Endodermal cell (in vitro differentiated cells): ENCODE data around the gene EPHA6. TPM values are rescaled to one million over a fixed set of nuclear protein-coding genes. Genes with fewer than 3 reads are reported as not detected.

ENCODE experiments used
- DNase-seq: peaks from one replicate; pipeline ENCODE4 v3.0.0-alpha.2; 2017
- H3K27ac ChIP-seq: 2 replicates; pipeline ENCODE4 v1.5.1; 2013; ENCODE audit warnings: mild to moderate bottlenecking, low read depth, low read length, moderate library complexity
- H3K27me3 ChIP-seq: 2 replicates; pipeline ENCODE4 v1.6.1; 2013; ENCODE audit warnings: mild to moderate bottlenecking, low read length, moderate library complexity; ENCODE audit not compliant: insufficient read depth, control insufficient read depth, poor library complexity, severe bottlenecking
- H3K36me3 ChIP-seq: 2 replicates; pipeline ENCODE4 v1.7.0; 2013; ENCODE audit warnings: mild to moderate bottlenecking, low read length, moderate library complexity; ENCODE audit not compliant: control insufficient read depth, insufficient read depth
- H3K4me1 ChIP-seq: one replicate; pipeline ENCODE4 v1.7.0; 2013; ENCODE audit warnings: low read length; ENCODE audit not compliant: control insufficient read depth, insufficient read depth
- H3K4me3 ChIP-seq: 2 replicates; pipeline ENCODE4 v1.5.1; 2013; ENCODE audit warnings: mild to moderate bottlenecking, low read length, moderate library complexity
- H3K9ac ChIP-seq: 2 replicates; pipeline ENCODE4 v1.6.1; 2013; ENCODE audit warnings: mild to moderate bottlenecking, low read length, moderate library complexity; ENCODE audit not compliant: poor library complexity, severe bottlenecking; ENCODE audit errors: extremely low read depth
- H3K9me3 ChIP-seq: 2 replicates; pipeline ENCODE4 v1.6.1; 2013; ENCODE audit warnings: mild to moderate bottlenecking, low read length, moderate library complexity; ENCODE audit not compliant: control insufficient read depth
- H3K27ac Mint-ChIP-seq: 2 replicates; pipeline ENCODE4 v1.8.0; 2020; ENCODE audit warnings: mixed read lengths
- H3K27me3 Mint-ChIP-seq: 2 replicates; pipeline ENCODE4 v1.8.0; 2021; ENCODE audit warnings: mild to moderate bottlenecking, mixed read lengths; ENCODE audit not compliant: insufficient read depth
- H3K36me3 Mint-ChIP-seq: 2 replicates; pipeline ENCODE4 v1.8.0; 2020; ENCODE audit warnings: low read depth, mixed read lengths
- H3K4me1 Mint-ChIP-seq: 2 replicates; pipeline ENCODE4 v1.8.0; 2020; ENCODE audit warnings: mixed read lengths
- H3K4me3 Mint-ChIP-seq: 2 replicates; pipeline ENCODE4 v1.8.0; 2020; ENCODE audit warnings: mild to moderate bottlenecking, moderate library complexity, mixed read lengths
- H3K9me3 Mint-ChIP-seq: 2 replicates; pipeline ENCODE4 v1.8.0; 2020; ENCODE audit warnings: mild to moderate bottlenecking, mixed read lengths
- WGBS, 2 experiments: methylation state at CpG; one replicate each; pipeline versions ENCODE4 v1.1.5 to v1.1.7; 2013; ENCODE audit warnings: missing lambda C conversion rate in 2 of 2, mixed read lengths in 1 of 2; ENCODE audit not compliant: insufficient coverage in 1 of 2, insufficient read length in 1 of 2; 5-methylcytosine and 5-hydroxymethylcytosine counted together
- total RNA-seq, 2 donors: library from RNA; stranded (reverse); fragmentation: NEBNext Ultra II Directional in 1 of 2; extraction: Animal tissue kit (Norgen Biotek cat#: 25700) in 1 of 2; gene quantifications; 2 replicates in 1 of 2; 3 replicates in 1 of 2; pipeline ENCODE4 v1.2.1, GENCODE V29; 2021
- TF ChIP-seq, protein P1 (sequence below): fragments of 200-600 bp; sonication (generic); conservative IDR thresholded peaks from 2 replicates; pipeline ENCODE4 v1.5.0; 2021; ENCODE audit warnings: antibody characterized with exemption, mild to moderate bottlenecking

EPHA6 gene
- total RNA-seq, 2 donors from 2014 or later: 4.6 to 12.2 TPM

DNA sequence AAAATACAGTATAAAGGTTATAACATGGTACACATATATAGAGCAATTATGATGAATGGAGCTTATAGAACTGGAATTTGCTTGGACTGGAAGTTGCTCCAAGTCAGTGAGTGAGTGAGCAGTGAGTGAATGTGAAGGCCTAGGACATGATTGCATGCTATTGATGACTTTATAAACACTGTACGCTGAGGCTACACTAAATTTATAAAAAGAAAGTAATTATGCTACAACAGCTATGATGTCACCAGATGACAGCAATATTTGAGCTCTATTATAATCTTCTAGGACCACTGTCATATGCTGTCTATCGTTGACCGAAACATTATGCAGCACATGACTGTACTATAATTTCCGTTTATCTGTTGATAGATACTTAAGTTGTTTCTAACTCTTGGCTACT lies 463.3 kb downstream of the EPHA6 start:
- 92 to 100% methylated on average over 2 to 4 of the region's 4 CpGs for WGBS, 2 experiments
- H3K4me3 Mint-ChIP-seq: no peak overlapping the region
- peaks cover 1% of the 10 kb centered on the region for H3K36me3 Mint-ChIP-seq
- DNase-seq: no peak
- no peaks in the 10 kb centered on the region for H3K9me3 Mint-ChIP-seq
- TF ChIP-seq, protein P1, sequence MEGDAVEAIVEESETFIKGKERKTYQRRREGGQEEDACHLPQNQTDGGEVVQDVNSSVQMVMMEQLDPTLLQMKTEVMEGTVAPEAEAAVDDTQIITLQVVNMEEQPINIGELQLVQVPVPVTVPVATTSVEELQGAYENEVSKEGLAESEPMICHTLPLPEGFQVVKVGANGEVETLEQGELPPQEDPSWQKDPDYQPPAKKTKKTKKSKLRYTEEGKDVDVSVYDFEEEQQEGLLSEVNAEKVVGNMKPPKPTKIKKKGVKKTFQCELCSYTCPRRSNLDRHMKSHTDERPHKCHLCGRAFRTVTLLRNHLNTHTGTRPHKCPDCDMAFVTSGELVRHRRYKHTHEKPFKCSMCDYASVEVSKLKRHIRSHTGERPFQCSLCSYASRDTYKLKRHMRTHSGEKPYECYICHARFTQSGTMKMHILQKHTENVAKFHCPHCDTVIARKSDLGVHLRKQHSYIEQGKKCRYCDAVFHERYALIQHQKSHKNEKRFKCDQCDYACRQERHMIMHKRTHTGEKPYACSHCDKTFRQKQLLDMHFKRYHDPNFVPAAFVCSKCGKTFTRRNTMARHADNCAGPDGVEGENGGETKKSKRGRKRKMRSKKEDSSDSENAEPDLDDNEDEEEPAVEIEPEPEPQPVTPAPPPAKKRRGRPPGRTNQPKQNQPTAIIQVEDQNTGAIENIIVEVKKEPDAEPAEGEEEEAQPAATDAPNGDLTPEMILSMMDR: no peak
- Histone ChIP-seq H3K4me3 (no peak overlapping the region), H3K9ac (no peak overlapping the region), H3K4me1 (no peaks in the 10 kb centered on the region), H3K27ac (no peak overlapping the region), H3K36me3 (no peaks in the 10 kb centered on the region), H3K9me3 (no peaks in the 10 kb centered on the region), H3K27me3 (no peaks in the 10 kb centered on the region)
- H3K27ac Mint-ChIP-seq: no peak overlapping the region
- H3K4me1 Mint-ChIP-seq: peaks cover 65% of the 10 kb centered on the region
- H3K27me3 Mint-ChIP-seq: no peaks in the 10 kb centered on the region

DNA sequence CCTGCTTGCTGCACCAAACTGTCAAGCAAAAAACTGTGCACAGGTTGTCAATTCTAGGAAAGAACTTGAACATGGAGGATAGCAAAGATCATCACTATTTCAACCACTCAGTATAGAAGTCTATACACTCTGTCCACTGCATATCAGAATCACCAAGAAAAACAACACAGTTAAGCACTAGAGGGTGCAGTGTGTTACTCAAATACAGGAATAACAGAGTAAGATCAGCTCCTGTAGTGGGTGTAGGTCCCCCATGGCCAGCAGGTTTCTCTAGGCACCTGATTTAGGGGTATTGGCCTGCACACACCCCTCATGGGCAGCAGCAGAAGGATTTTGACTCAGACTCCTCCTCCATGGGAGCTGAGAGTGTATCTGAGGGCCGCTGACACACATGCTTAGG lies 464.1 kb downstream of the EPHA6 start:
- Histone ChIP-seq H3K4me3 (no peak overlapping the region), H3K9ac (no peak overlapping the region), H3K27ac (no peak overlapping the region), H3K9me3 (no peaks in the 10 kb centered on the region), H3K4me1 (no peaks in the 10 kb centered on the region), H3K27me3 (no peaks in the 10 kb centered on the region), H3K36me3 (no peaks in the 10 kb centered on the region)
- H3K27me3 Mint-ChIP-seq: no peaks in the 10 kb centered on the region
- TF ChIP-seq, protein P1: peak; percentile 37
- H3K9me3 Mint-ChIP-seq: no peaks in the 10 kb centered on the region
- no peak overlapping the region for H3K4me3 Mint-ChIP-seq
- 89% methylated on average over 1 of the region's 1 CpG; no CpG with 5 or more reads in 1 of the 2 experiments for WGBS, 2 experiments
- H3K36me3 Mint-ChIP-seq: peaks cover 1% of the 10 kb centered on the region
- H3K4me1 Mint-ChIP-seq: peaks cover 57% of the 10 kb centered on the region
- peak overlapping the region; percentile 23 for H3K27ac Mint-ChIP-seq
- DNase-seq: no peak

DNA sequence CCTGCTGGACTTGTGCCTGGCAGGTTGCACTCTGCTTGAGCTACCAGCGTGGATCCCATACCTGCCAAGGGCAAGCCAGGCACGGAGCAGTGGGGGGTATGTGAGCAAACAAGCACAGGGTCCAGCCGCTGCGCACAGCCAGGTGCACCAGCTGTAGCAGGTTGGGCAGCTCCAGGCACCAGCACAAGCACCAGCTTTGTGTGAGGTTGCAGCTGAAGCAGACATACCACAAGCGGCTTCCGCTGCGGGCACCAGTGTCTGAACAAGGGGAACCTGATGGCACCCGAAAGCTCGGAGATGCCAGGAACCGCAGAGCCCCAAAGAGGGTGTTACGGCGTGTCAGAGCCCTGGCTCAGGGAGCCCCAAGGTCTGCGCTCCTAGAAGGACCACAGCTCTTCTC lies 477.5 kb downstream of the EPHA6 start:
- no peak overlapping the region for H3K4me3 ChIP-seq
- Mint-ChIP-seq H3K4me1 (peaks cover 3% of the 10 kb centered on the region), H3K27ac (no peak overlapping the region), H3K27me3 (no peaks in the 10 kb centered on the region), H3K36me3 (peaks cover 8% of the 10 kb centered on the region), H3K9me3 (peaks cover 38% of the 10 kb centered on the region), H3K4me3 (no peak overlapping the region)
- no peak overlapping the region for H3K27ac ChIP-seq
- WGBS, 2 experiments: 91 to 98% methylated on average over 8 to 13 of the region's 13 CpGs
- H3K27me3 ChIP-seq: no peaks in the 10 kb centered on the region
- no peak for DNase-seq
- no peak overlapping the region for H3K9ac ChIP-seq
- H3K9me3 ChIP-seq: peaks cover 16% of the 10 kb centered on the region
- no peaks in the 10 kb centered on the region for H3K36me3 ChIP-seq
- TF ChIP-seq, protein P1: no peak
- H3K4me1 ChIP-seq: no peaks in the 10 kb centered on the region
